Measurements from ENCODE around the gene KREMEN2.

The KREMEN2 gene

DNA sequence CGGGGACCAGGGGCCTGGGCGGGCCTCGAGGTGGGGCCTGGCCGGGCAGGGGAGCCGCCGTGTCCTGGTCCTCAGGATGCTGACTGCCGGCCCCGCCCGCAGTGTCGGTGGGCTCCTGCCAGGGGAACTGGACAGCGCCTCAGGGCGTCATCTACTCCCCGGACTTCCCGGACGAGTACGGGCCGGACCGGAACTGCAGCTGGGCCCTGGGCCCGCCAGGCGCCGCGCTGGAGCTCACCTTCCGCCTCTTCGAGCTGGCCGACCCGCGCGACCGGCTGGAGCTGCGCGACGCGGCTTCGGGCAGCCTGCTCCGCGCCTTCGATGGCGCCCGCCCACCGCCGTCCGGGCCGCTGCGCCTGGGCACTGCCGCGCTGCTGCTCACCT lies 2.7 kb downstream of the KREMEN2 start:
- no peak for DNase-seq

- DNase-seq = no peak
Observed at GRCh38 chr16:2967211-2967631, 3.1 kb downstream of the KREMEN2 start.

GRCh38 chr16:2967721-2968161 lies 3.7 kb downstream of the KREMEN2 start:
- no peak for DNase-seq

- no peak for DNase-seq
Observed at GRCh38 chr16:2968368-2968737, 4.3 kb downstream of the KREMEN2 start.

DNA sequence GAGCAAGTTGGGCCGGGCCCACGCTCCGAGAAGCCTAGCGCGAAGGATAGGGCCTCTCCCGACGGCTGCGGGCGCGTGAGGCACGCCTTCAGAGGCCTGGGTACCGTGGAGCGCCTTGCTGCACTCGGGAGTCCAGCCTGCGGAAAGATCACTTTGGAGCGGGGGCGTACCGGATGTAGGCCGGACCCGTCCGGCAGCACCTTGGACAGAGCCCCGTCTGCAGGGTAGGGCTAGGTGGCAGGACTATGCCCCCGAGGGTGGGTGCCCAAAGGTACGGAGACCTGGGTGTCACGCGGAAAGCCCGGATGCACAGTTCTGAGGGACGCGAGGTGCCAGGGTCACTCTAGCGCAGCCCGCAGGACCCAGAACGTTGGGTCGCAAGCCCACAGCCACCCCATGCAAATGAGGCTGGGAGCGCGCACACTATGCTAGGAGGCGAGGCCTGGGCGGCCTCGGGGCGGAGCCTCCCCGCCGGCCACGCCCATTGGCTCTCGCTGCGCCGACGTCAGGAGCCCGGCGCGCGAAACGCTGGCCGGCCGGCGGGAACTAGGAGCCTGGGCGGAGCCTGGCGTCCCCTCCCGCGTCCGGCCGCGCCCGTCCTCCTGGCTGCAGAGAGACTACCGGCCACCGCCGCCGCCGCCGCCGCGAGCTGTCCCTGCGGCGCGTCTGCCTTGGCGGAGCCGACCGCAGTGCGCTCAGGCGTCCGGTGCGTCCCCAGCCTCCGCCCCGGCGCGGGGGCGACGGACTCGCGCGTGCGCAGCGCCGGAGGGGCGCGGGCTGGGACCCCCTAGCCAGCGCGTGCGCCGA lies 4.9 kb downstream of the KREMEN2 start, which contains the start of gene PAQR4:
Gene PAQR4 (plus strand): TSS at position 611 of the 807 bp plus-strand sequence. CDS start 327 bp downstream, outside the sequence.
- DNase-seq = peak; percentile 65

DNA sequence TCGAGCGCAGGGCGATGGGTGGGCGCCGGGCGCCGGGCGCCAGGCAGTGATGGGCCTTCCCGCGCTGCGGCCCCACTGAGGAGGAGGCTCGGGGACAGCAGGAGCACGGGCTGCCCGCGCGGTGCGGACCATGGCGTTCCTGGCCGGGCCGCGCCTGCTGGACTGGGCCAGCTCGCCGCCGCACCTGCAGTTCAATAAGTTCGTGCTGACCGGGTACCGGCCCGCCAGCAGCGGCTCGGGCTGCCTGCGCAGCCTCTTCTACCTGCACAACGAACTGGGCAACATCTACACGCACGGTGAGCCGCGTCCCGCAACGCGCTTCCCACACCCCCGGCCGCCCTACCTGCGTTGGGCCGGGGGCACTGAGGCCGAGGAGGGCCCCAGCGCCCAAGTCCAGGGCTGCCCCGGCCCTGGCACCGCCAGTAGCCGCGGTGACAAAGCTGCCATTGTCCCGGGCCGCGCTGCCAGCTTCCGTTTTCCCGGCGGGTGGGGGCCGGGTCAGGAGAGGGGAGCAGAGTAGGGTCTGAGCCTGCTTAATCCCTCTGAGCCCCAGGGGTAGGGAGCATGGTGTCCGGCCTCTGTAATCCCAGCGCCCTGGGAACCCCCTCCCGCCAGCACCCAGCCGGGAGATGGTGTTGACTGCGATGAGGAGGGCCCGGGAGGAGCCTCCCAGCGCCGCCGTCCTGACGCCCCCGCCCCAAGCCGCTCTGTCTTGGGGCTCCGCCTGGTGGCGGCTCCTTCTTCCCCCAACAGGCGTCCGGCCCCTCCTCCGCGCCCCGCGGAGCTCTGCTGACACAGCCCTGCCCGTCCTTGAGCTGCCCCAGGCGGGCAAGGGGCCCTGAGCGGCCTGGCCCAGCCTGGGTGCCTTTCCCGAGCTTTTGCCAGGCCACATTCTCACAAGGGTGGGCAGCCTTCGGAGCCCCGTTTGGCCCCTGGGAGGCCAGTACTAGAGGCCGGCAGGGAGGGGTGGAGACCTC lies 5.8 kb downstream of the KREMEN2 start:
- no peak for DNase-seq

DNA sequence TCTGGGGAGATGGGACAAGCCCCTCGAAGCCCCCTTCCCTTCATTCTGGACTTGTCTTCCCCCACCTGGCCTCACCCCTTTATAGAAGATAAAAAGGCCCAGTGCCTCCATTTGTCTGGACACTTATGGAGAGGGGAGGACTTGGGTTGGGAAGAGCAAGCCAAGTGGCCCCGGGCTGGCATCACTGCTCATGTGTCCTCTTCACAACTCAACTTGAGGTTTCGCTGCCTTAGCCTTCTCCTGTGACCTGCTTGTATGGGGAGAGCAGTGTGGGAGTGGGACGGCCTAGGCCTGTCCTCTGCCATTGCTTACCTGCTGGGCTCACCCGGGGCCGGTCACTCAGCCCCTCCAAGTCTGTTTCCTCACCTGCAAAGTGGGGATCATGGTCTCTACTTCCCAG lies 6.5 kb downstream of the KREMEN2 start:
- no peak for DNase-seq

- DNase-seq = no peak
Observed at GRCh38 chr16:2971134-2971984, 7.3 kb downstream of the KREMEN2 start.

DNA sequence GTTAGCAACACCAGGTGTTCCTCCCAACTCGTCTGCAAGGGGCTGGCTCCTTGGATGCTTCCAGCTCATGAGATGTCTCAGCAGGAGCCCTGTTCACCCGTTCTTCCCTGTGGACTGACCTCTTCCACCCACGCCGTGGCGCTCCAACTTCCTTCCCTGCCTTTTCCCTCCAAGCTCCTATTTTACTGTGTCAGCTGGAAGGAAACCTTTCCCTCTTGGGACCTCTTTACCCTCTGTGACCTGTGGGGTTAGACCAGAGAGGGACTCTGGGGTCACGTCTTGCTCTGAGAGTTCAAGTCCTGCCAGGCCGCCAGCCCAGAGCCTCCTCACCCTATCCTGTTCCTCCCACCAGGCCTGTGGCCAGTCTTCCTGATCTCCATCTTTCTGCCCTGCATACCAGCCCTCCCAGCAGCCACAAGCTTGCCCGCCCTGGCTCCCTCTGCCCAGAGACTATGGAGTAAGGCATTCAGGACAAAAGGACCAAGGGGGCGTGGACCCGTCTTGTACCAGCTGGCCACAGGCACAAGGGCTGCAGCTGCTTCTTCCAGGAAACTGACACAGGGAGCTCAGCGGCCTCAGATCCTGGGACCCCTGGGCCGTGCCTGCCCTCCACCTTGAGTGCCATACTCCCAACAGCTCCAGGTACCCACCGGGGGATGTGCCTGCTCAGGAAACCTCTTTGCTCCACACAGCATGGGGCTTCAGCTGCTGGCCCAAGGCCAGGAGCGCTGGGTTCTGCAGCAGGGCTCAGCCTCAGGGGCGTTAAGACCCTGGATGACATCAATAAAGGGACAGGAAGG lies 8.1 kb downstream of the KREMEN2 start:
- DNase-seq = no peak

GRCh38 chr16:2973093-2973492 lies 9.0 kb downstream of the KREMEN2 start:
- no peak for DNase-seq

DNA sequence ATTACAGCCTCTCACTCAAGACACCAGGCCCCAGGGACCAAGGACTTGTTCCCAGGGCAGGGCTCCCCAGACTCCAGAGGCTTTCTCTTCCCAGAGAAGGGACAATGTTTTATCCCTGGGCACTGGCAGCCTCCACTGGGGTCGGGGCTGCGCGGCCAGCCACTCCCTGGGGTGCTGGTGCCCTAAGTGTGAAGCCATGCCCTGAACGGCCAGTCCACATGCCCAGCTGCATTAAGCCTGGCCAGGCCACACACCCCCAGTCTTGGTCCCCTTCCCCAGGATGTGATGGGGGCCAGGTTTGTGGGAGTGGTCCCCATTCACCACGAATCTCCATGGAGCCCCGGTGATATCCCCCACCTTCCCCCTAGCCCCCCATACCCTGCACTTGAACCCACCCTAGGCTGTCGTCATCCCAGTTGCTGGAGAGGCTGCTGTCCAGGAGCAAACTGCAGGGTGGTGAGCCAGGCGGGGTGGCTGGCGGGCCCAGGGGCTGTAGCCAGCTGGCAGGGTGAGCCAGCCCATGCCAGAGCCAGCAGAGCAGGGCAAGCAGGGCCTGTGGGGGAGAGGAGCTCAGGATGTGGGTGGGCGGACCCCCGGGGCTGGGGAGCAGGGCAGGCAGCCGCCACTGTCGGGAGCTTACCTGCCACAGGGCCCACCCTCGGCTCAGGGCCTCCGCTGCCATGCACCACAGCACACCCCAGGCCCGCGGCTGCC lies 9.7 kb downstream of the KREMEN2 start:
- DNase-seq = no peak

DNA sequence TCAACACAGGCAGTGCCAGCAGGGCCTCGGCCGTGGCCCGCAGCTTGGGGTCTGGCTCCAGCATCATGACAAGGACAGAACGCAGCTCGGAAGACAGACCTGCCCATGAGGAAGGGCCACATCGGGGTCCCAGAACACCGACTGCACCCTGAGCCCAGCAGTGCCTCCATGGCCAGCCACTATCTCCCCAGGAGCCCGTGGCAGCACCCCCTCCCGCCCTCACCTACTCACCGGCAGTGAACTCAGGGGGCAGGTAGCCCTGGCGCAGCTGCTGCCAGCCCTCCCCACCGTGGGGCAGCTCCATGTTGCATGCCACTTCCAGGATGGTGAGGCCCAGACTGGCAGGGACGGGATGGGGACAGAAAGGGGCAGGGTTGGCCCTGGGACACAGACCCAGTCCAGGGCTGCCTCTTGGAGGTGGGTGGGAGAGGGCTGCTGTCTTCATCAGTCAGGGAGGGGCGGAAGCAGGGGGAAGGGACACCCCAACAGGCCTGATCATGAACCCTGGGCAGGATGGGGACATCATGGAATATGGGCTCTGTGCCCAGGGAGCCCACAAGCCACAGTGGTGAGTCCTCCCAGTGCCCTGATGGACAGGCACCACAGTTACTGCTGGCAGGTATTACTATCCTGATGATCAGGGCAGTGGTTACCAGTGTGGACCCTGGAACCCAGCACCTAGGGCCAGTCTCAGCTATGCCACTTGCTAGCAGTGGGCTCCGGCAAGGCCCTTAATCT lies 10.4 kb downstream of the KREMEN2 start:
- no peak for DNase-seq

DNA sequence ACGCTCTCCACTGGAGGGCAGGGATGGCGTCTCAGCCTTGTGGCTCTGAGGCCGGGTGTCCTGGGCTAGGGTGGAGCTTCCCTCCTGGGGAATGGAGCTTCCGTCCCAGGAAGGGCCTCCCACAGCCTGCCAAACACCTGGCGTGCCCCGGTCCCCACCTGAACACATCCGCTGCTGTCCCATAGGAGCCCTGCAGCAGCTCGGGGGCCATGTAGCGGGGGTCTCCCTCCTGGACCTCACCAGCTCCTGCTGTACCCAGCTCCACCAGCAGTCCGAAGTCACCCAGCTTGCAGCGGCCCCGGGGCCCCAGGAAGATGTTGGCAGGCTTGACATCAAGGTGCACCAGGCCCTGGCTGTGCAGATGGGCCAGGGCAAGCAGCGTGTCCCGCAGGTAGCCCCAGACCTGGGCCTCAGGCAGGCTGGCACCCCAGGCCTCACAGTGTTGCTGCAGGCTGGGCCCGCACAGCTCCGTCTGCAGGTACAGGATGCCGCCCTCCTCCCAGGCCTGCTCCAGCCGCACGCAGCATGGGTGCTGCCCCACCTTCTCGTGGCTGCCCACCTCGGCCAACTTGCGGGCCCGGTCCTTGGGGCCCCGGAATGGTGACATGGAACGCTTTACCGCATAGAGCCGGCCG lies 11.2 kb downstream of the KREMEN2 start:
- DNase-seq = no peak

- DNase-seq = no peak
Observed at GRCh38 chr16:2976201-2976600, 12.1 kb downstream of the KREMEN2 start.

- no peak for DNase-seq
Observed at GRCh38 chr16:2976673-2977072, 12.6 kb downstream of the KREMEN2 start.

GRCh38 chr16:2977440-2977839 lies 13.4 kb downstream of the KREMEN2 start:
- DNase-seq = no peak

- DNase-seq = no peak
Observed at GRCh38 chr16:2979669-2980226, 15.7 kb downstream of the KREMEN2 start.

GRCh38 chr16:2980227-2981176 lies 16.4 kb downstream of the KREMEN2 start, which contains the start of gene PKMYT1:
Gene PKMYT1 (minus strand): TSS chr16:2980446. CDS start chr16:2979657, 789 bp downstream.
- DNase-seq = peak; percentile 80
